Fibroblast of mammary gland (primary cell): ENCODE data around the gene CHSY1.
A peak's percentile ranks its signal among the peaks of the same experiment; 100 is the strongest.

ENCODE experiments used
- DNase-seq: peaks from one replicate; pipeline ENCODE4 v3.0.0-alpha.2; 2010; ENCODE audit warnings: low read depth
- H3K4me3 ChIP-seq: 2 replicates; pipeline ENCODE4 v1.5.1; 2011; ENCODE audit warnings: low read depth, mild to moderate bottlenecking, low read length, moderate library complexity; ENCODE audit not compliant: control insufficient read depth
- TF ChIP-seq, protein P1 (sequence below): conservative IDR thresholded peaks from 2 replicates; pipeline ENCODE4 v1.5.1; 2011; ENCODE audit warnings: low read depth, low read length, inconsistent platforms; ENCODE audit not compliant: control insufficient read depth, insufficient read depth

CHSY1 gene

GRCh38 chr15:101178931-101179330 is 72.9 kb downstream of the CHSY1 start:
- TF ChIP-seq, protein P1, sequence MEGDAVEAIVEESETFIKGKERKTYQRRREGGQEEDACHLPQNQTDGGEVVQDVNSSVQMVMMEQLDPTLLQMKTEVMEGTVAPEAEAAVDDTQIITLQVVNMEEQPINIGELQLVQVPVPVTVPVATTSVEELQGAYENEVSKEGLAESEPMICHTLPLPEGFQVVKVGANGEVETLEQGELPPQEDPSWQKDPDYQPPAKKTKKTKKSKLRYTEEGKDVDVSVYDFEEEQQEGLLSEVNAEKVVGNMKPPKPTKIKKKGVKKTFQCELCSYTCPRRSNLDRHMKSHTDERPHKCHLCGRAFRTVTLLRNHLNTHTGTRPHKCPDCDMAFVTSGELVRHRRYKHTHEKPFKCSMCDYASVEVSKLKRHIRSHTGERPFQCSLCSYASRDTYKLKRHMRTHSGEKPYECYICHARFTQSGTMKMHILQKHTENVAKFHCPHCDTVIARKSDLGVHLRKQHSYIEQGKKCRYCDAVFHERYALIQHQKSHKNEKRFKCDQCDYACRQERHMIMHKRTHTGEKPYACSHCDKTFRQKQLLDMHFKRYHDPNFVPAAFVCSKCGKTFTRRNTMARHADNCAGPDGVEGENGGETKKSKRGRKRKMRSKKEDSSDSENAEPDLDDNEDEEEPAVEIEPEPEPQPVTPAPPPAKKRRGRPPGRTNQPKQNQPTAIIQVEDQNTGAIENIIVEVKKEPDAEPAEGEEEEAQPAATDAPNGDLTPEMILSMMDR = no peak
- H3K4me3 ChIP-seq = no peak overlapping the region
- DNase-seq = no peak

DNA sequence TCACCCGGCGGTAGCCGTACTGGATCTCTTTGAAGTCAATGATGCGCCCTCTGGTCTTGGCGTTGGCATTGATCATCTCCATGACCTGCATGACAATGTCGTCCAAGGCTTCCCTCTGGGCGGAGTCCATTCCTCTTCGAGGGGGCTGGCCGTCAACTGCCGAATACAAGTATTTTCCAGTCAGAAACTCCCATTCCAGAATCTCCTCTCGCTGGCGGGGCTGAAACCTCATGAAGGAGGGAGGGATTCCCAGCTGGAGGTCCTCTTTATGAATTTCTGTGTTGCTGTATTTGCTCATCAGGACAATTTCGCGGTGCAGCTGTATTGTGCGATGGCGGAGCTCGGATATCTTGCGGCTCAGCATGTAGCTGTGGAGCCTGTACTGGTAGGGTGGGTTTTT is 73.4 kb downstream of the CHSY1 start:
- TF ChIP-seq, protein P1 = no peak
- DNase-seq = no peak
- no peak overlapping the region for H3K4me3 ChIP-seq

DNA sequence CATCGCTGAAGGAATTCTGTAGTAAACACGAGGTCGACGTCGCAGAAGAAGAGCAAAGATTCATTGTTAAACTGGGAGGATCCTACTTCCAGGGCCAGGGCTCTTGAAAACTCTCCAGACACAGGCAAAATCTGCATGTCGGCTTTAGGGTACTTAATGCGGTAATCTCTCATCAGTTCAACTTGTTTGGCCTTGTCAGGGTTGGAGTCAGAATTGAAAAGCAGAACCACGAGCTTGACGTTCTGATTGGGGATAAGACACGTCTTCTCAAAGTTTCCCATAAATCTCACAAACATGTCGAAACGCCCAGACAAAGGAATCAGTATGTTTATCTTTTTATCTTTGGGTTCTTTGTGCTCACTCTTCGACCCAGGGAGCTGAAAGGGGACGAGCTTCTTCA is 74.0 kb downstream of the CHSY1 start:
- H3K4me3 ChIP-seq = no peak overlapping the region
- TF ChIP-seq, protein P1 = no peak
- DNase-seq = no peak

DNA sequence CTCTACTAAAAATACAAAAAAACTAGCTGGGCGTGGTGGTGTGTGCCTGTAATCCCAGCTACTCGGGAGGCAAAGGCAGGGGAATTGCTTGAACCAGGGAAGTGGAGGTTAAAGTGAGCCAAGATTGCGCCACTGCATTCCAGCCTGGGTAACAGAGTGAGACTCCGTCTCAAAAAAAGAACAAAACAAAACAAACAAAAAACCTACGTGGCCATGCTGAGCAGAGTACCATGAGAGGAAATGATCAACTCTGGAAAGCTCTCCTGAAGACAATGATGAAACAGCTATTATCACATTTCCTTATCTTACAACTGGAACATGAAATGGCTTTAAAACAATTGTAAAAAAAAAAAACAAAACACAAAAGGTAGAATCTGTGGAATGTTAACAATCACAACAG is 75.2 kb downstream of the CHSY1 start:
- no peak overlapping the region for H3K4me3 ChIP-seq
- DNase-seq = peak; percentile 71
- TF ChIP-seq, protein P1 = no peak

DNA sequence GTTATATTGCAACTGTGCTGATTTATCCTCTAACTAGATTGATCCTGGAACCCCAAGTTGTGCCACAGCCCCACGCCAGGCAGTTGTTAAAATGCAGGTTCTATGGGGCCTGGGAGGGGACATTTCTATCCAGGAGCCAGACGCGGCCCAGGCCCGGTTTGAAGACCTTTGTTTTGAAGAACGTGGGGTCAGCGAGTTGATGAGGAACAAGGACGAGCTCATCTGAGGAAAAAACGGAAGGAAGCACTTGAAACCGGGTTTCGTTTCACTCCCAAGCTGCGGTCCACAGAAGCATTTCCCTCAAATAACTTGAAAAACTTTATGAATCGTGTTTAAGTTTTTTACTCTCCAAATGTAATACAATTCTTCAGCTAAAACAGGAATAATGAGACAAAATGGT is 76.4 kb downstream of the CHSY1 start:
- DNase-seq = no peak
- TF ChIP-seq, protein P1 = no peak
- no peak overlapping the region for H3K4me3 ChIP-seq

GRCh38 chr15:101174152-101174920 is 77.5 kb downstream of the CHSY1 start:
- TF ChIP-seq, protein P1 = no peak
- DNase-seq = no peak
- H3K4me3 ChIP-seq = no peak overlapping the region
